GM12878 (cell line): ENCODE results near the gene AMBP. TPM values are rescaled to one million over a fixed set of nuclear protein-coding genes. Genes with fewer than 3 reads are reported as not detected.

Experiments
- ATAC-seq: fragments of 200-7000 bp; cut with Tn5 transposase; 3 replicates; pipeline ENCODE4 v1.9.1; 2020; ENCODE audit warnings: mild to moderate bottlenecking, moderate library complexity
- BruUV-seq: library from RNA; stranded (reverse); fragments of 400-500 nt; replicated peaks from 2 replicates; lab custom pipeline; 2021; lab: Mats Ljungman, UMichigan
- CTCF ChIA-PET: fragments of 300-600 bp; sonication (Branson Sonifier 250); formaldehyde crosslinking; extraction: SDS; loops from one replicate; lab custom pipeline; 2021; ENCODE audit warnings: inconsistent platforms; lab: Yijun Ruan, JAX
- POLR2A ChIA-PET: fragments of 350-600 bp; formaldehyde crosslinking; extraction: SDS; loops from one replicate; lab custom pipeline; 2021; ENCODE audit warnings: inconsistent platforms; lab: Charles Lee
- RAD21 ChIA-PET: fragments of 300-600 bp; sonication (Branson Sonifier 250); formaldehyde crosslinking; loops from one replicate; lab custom pipeline; 2023; ENCODE audit warnings: antibody characterized with exemption; ENCODE audit not compliant: unreplicated experiment; lab: Charles Lee
- SMC1A ChIA-PET: fragments of 300-600 bp; sonication (Branson Sonifier 250); formaldehyde crosslinking; loops from one replicate; lab custom pipeline; 2023; ENCODE audit not compliant: unreplicated experiment, uncharacterized antibody; lab: Charles Lee
- DNase-seq: peaks from one replicate; pipeline ENCODE4 v3.0.0-alpha.2; 2011; ENCODE audit warnings: low read depth, low spot score
- FAIRE-seq: peaks from 3 replicates; lab custom pipeline; 2011; peaks lifted over from hg19 to GRCh38; lab: Jason Lieb, UNC
- H2AFZ ChIP-seq: 2 replicates; pipeline ENCODE4 v1.6.0; 2011; ENCODE audit warnings: low read depth, low read length, control low read depth; ENCODE audit not compliant: control insufficient read depth
- H3K27ac ChIP-seq: 2 replicates; pipeline ENCODE4 v1.5.1; 2011; ENCODE audit warnings: control low read depth; ENCODE audit not compliant: control insufficient read depth, insufficient read depth
- H3K27me3 ChIP-seq, 2 experiments: replicated peaks in 1 of 2; 2 replicates each; pipeline versions ENCODE4 v1.6.0 to v1.6.1; 2011; ENCODE audit warnings: low read length in 1 of 2; ENCODE audit not compliant: control insufficient read depth in 2 of 2, insufficient read depth in 2 of 2
- H3K36me3 ChIP-seq, 2 experiments: 2 replicates each; pipeline ENCODE4 v1.5.1; 2011; ENCODE audit warnings: low read length in 1 of 2; ENCODE audit not compliant: control insufficient read depth in 2 of 2, insufficient read depth in 2 of 2
- H3K4me1 ChIP-seq: 2 replicates; pipeline ENCODE4 v1.6.1; 2011; ENCODE audit warnings: mild to moderate bottlenecking, low read length, moderate library complexity, mixed read lengths; ENCODE audit not compliant: control insufficient read depth, insufficient read depth
- H3K4me2 ChIP-seq: 2 replicates; pipeline ENCODE4 v1.6.0; 2011; ENCODE audit warnings: control low read depth; ENCODE audit not compliant: control insufficient read depth, insufficient read depth
- H3K4me3 ChIP-seq: fragments of 200-600 bp; sonication (generic); 2 replicates; pipeline ENCODE4 v1.5.1; 2016
- H3K79me2 ChIP-seq: 2 replicates; pipeline ENCODE4 v1.6.0; 2011; ENCODE audit warnings: low read length; ENCODE audit not compliant: control insufficient read depth, insufficient read depth
- H3K9ac ChIP-seq: 2 replicates; pipeline ENCODE4 v1.8.0; 2011; ENCODE audit warnings: low read length, control low read depth, mixed read lengths; ENCODE audit not compliant: control insufficient read depth, insufficient read depth
- H3K9me3 ChIP-seq: replicated peaks from 3 replicates; pipeline ENCODE4 v1.5.1; 2011; ENCODE audit warnings: mild to moderate bottlenecking, low read length; ENCODE audit not compliant: control insufficient read depth, insufficient read depth
- H4K20me1 ChIP-seq: 2 replicates; pipeline ENCODE4 v1.6.0; 2011; ENCODE audit not compliant: control insufficient read depth, insufficient read depth
- BRCA1 ChIP-seq: IDR thresholded peaks from 2 replicates; pipeline ENCODE4 v1.6.1; 2011; ENCODE audit warnings: low read depth, low read length, improper control_type of control experiment
- CTCF ChIP-seq, 3 experiments: IDR thresholded peaks in 2 of 3; conservative IDR thresholded peaks in 1 of 3; 2 replicates each; pipeline ENCODE4 v1.5.1; 2011; ENCODE audit warnings: low read depth in 3 of 3, low read length in 3 of 3, mild to moderate bottlenecking in 3 of 3, control low read depth in 2 of 3, moderate library complexity in 2 of 3, inconsistent platforms in 1 of 3, mixed read lengths in 1 of 3; ENCODE audit not compliant: control insufficient read depth in 2 of 3, insufficient read depth in 1 of 3; ENCODE audit errors: extremely low read depth in 1 of 3
- MLLT1 ChIP-seq: fragments of 450-650 bp; IDR thresholded peaks from 2 replicates; pipeline ENCODE4 v1.6.1; 2016; ENCODE audit warnings: mild to moderate bottlenecking
- SMARCA5 ChIP-seq: fragments of 450-650 bp; IDR thresholded peaks from 2 replicates; pipeline ENCODE4 v1.6.1; 2017; ENCODE audit warnings: mild to moderate bottlenecking
- TBL1XR1 ChIP-seq: IDR thresholded peaks from 2 replicates; pipeline ENCODE4 v1.6.1; 2012; ENCODE audit warnings: low read depth, low read length, improper control_type of control experiment
- WRNIP1 ChIP-seq: IDR thresholded peaks from 2 replicates; pipeline ENCODE4 v1.6.1; 2011; ENCODE audit warnings: low read depth, low read length, improper control_type of control experiment, borderline replicate concordance
- WGBS: methylation state at CpG from one replicate; pipeline ENCODE4 v1.1.6; 2016; ENCODE audit warnings: low lambda C conversion rate; ENCODE audit not compliant: insufficient replicate concordance, insufficient coverage; ENCODE audit errors: missing lambda C conversion rate; 5-methylcytosine and 5-hydroxymethylcytosine counted together
- in situ Hi-C: fragments of 300-500 bp; cut with MboI; formaldehyde crosslinking; loops from 9 replicates; pipeline ENCODE4 v1.14.3; 2018; ENCODE audit warnings: mixed read lengths
- intact Hi-C: fragments of 100-400 bp; cut with micrococcal nuclease; formaldehyde crosslinking; loops from one replicate; pipeline ENCODE4 v1.14.2; 2022; ENCODE audit not compliant: unreplicated experiment
- polyA plus RNA-seq, 11 experiments: library from polyadenylated mRNA; depleted of rRNA in 4 of 11; unstranded in 6 of 11; stranded (reverse) in 5 of 11; fragments of >200 nt; fragmentation: Nextera tagmentation in 4 of 11; fragmentation: Illumina TruSeq in 1 of 11; extraction: Ambion mirVana in 4 of 11; extraction: Trizol in 1 of 11; gene quantifications; 1 replicate in 1 of 11; 2 replicates in 10 of 11; pipeline versions ENCODE4 v1.2.1 to v1.2.3, GENCODE V29; 2011 to 2016; ENCODE audit warnings: inconsistent platforms in 2 of 11, missing spikeins in 2 of 11, low read depth in 1 of 11
- total RNA-seq, 4 experiments: library from RNA; depleted of rRNA in 3 of 4; stranded (reverse); fragments of >200 nt in 3 of 4; fragmentation: Illumina TruSeq in 1 of 4; extraction: Trizol in 1 of 4; gene quantifications; 2 replicates each; pipeline versions ENCODE4 v1.2.1 to v1.2.3, GENCODE V29; 2013 to 2021

The AMBP gene
- total and polyA plus RNA-seq, 10 of the 15 experiments (the other 5 are each of a cell fraction or from before 2014, with no cell fraction given): 0.11 to 2.3 (median 0.18) TPM; not detected in 7

- no peaks in the 10 kb centered on the region for H3K4me1 ChIP-seq
- no peak for DNase-seq
- no peak overlapping the region for H3K4me2 ChIP-seq
- H3K4me3 ChIP-seq: no peak overlapping the region
- intact Hi-C loops: no loop called here
- peaks cover 2 to 6% of the 10 kb centered on the region in 2 experiments; a peak in 3 of 4 replicates for H3K27me3 ChIP-seq
- FAIRE-seq: no peak
- TF ChIP-seq BRCA1: no peak
- TF ChIP-seq WRNIP1: no peak
- no peak for TF ChIP-seq SMARCA5
- no peak for TF ChIP-seq TBL1XR1
- TF ChIP-seq CTCF (IDR thresholded peaks at IDR 0.05 in 2 of 3, conservative IDR thresholded peaks at IDR 0.05 in 1 of 3; ENCODE audit: control insufficient read depth in 2 of 3, extremely low read depth in 1 of 3, insufficient read depth in 1 of 3, low read depth in 3 of 3, low read length in 3 of 3): no peak
- TF ChIP-seq MLLT1: no peak
- TF ChIP-seq, all 136 proteins: peak for 0
- no peak for ATAC-seq
- no TSS peak for BruUV-seq
- Histone ChIP-seq H3K27ac (no peak overlapping the region), H3K79me2 (no peaks in the 10 kb centered on the region), H3K36me3 (no peaks in the 10 kb centered on the region), H4K20me1 (no peaks in the 10 kb centered on the region), H3K9me3 (no peaks in the 10 kb centered on the region), H2AFZ (no peak overlapping the region), H3K9ac (no peak overlapping the region)
- RAD21 ChIA-PET: no interaction called here
- SMC1A ChIA-PET: no interaction called here
- in situ Hi-C loops: no loop called here
- POLR2A ChIA-PET: no interaction called here
- CTCF ChIA-PET: no interaction called here
- 37% methylated on average over 21 of the region's 21 CpGs for WGBS
Observed at GRCh38 chr9:114117996-114118830, 40.1 kb upstream of the AMBP start.
